Amygdala (tissue), 56 donors: ENCODE results near the gene SLIT1.

ENCODE experiments used
- DNase-seq, 56 donors: peaks; one replicate each; lab custom pipeline; 2025; lab: John Stamatoyannopoulos, UW

Gene SLIT1

DNA sequence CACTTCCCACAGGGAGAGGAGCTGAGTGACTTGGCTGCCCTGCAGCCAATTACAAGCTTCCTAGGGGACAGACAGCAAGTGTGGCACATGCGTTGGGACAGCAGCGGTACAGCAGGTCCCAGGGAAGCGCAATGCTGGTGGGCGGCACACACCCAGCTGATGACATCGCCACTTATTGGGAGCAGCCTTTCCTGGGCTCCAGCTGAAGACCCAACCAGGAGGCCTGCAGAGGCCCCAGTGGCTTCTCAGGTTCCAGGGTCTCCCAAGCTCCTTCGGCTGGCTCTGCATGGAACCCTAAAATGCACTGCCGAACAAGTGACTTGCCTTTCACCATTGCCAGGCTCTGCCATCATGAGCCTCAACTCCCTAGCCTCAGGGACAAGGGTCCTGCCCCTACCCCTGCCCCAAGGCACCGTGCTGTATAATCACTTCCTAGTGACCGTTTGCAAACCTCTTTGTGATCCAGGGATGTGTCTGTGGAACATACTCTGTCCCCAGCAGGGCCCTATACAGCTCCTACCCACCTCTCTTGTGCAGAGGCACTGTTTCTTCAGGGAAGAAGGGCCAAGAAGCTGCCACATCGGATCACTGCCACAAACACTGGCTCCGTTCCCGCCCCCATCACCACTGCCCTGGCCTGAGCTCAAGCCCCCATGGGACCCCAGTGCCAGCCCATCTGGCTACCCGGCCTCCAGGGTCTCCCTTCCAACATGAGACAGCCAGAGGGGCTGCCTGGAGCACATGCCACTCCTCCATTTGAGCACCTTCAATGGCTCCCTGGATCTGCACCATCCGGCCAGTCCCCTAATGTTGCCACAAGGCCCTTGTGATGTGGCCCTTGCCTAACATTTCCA, 19.3 kb upstream of the SLIT1 start:
- DNase-seq = no peak

DNA sequence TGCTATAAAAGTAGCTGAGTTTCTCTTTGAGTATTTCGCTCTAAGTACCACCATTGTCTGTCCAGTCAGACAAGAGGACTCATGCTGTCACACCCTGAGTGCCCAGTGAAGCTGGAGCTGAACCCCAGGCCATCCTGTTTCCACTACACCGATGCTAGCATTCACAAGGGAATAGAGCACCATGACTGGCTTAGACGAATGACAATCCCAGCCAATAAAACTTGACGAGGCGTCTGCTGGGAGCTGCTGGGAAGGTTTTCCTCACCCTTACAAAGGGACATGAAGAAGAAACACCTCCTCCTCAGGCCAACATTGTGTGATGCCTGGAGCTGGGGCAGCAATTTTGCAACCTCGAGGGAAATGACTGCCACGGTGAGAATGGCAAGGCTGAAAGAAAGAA, 17.5 kb upstream of the SLIT1 start:
- DNase-seq = no peak

DNA sequence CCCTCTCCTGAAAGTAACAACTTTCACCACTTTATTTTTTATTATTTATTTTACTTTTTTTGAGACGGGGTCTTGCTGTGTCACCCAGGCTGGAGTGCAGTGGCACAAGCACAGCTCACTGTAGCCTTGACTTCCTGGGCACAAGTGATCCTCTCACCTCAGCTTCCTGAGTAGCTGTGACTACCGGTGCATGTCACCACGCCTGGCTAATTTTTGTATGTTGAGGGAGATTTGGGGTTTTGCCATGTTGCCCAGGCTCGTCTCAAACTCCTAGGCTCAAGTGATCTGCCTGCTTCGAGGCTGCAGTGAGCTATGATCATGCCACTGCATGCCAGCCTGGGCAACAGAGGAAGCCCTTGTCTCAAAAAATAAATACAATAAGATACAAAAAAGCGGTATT, 14.9 kb upstream of the SLIT1 start:
- no peak for DNase-seq

DNA sequence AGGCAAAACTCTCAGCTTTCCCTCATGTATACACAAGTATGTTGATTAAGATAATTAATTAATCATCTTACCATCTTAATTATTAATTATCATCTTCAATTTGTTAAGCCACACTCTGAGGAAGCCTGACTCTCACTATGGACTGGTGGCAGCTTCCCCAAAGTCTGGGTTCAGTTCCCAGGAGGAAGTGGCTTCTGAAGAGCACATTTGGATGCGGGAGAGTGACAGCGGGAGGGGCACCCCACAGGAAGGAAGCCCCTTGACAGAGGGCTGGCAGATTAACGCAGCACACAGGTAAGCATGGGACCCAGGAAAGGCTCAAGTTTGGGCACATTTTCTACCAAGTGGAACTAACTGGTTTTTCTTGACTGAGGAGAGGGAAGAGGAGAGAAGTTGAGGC, 13.4 kb upstream of the SLIT1 start:
- DNase-seq = no peak

DNA sequence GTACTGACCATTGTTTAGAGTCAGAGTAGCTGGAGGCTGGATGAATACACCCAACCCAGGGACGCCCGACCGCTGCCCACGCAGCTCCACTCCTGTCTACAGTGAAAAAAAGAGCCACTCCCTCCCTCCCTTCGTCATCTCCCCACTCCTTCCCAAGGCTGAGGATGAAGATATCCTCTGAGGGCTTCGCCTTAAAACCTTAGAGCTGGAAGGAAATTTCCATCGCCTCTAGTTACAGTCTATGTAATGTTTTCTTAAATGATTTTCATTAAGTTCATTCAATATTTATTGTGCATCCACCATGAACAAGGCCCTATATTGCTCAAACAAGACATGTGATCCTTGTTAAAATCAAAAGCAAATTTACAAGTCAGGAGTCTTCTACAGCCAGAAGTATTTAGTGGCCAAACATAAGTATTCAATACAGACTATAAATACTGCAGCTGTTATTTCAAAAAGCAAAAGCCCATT, 11.3 kb upstream of the SLIT1 start:
- DNase-seq = no peak

DNA sequence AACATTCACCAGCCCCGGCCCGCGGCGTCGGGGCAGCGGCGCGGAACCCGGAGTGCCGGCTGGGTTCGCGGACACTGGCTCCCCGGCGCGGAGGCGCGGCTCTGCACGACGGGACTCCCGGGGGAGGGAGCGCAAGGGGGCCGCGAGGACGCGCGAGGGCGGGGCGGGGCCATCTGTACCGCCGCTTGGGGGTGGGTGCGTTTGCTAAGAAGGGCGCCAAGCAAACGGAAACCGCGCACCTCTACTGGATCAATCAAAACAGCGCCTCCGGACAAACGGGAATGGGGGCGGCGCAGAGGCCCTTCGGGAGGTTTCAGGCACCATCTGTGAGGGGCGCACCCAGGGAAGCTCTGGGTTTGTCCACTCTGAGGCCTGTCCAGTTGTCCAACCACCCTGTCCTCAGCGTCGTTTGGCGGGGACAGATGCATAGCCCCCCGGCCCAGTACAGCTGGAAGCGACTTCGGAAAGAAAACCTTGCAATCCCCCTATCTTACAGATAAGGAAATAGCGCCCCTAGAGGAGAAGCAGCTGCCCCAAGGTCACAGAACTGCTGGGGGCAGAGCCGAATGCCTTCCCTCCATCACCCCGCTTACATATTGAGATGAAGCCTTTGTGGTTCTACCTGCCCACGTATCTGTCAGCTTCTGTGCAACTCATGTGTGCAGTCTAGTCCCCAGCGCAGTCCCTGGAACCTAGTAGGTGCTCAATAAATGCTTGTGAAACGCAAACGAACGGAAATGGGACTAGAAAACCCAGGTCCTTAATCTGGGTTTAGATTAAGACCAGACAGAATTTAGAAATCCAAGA, 10.7 kb upstream of the SLIT1 start:
- DNase-seq = peak in 19 of 56 donors; percentile 11 to 58 (median 27)

DNA sequence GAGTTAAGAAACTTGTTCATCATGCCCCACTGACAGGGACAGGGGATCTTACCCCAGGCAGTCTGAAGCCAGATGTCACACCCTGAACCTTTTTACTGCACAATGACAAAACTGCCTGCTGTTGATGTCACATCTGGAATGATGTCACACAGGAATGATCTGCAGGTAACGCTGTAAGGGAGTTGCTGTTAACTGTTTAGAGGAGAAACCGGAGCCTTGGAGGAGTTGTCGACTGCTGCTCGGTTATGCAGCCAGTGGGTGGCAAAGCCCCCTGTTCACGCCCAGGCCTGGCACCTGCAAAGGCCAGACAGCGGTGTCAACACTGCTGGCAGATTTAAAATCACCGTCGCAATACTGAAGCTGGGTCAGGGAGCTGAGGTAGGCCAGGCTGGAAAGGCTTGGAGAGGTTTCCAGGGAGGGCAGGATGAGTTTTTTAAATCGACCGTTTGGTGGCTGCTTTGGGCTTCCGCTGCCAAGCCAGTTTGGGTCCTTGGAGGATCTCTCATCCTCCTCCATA, 10.0 kb upstream of the SLIT1 start:
- DNase-seq = no peak

DNA sequence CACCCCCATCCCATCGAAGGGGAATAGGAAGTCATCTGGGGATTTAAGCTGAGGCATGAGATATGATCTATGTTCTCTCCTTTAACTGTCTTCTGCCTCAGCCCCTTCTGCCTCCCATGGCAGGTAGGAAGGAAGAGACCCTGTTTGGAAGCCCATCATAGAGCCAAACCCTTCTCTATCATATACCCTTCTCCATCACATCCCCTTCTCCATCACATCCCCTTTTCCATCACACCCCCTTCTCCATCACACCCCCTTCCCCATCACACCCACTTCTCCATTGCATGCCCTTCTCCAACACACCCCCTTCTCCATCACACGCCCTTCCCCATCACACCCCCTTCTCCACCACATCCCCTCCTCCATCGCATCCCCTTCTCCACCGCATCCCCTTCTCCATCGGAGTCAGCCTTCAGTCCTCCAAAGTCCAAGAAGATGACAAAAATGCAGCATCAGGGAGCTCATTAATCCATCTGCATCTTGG, 7.2 kb upstream of the SLIT1 start:
- no peak for DNase-seq

DNA sequence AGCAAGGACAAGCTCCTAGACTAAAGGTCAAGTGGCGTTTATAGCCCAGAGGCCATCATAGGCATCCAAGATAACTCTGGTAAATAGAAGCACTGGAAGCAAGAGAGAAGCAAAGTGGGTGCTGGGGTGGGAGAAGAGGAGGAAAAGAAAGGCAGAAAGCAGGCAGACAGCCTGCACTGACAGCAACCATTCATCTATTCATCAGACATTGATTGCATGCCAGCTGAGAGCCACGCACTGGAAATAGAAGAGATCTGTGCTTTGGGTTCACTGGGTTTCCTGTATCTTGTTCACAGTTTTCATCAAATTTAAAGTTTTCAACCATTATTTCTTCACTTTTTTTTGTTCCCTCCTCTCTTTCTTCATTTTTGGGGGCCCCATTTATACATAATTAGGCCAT, 4.7 kb upstream of the SLIT1 start:
- peak in 7 of 56 donors; percentile 14 to 61 (median 21) for DNase-seq

DNA sequence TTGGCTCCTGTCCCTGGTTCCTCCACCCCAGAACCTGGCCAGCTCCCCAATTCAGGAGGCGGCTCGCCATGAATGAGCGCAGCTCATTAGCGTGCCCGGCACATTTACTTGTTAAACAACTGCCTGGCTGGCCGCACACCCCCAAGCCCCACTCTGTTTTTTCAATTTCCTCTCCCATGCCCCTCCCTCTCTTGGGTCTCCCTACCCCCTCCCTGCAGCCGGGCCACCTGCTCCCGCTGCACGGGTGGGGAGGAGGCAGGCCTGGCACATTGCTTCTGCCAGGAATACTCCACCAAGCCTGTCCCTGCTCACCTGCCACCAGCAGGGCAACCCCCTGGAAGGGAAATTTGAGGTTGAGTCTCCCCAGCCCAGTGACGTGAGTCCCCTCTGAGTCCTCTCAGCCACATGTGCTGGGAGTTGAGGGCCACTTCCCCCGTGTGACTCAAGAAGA, 2.5 kb upstream of the SLIT1 start:
- DNase-seq = peak in 41 of 56 donors; percentile 20 to 81 (median 41)

DNA sequence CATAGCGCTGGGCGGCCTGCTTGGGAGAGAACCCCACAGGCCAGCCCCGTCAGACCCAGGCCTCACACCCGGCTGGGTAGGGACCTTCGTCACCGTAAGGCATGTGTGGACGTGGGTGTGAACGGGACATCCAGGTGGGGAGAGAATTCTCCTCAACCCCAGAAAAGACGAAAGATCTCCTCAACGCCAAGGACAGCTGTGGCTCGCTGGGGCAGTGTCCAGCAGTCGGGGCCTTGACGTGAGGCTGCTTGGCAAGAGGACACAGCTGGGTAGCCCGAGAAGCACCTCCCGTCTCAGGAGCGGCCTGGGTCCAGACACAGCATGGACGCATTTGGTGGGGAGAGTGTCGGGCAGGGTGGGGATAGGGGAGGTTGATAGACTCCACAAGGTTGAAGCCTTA, 1.2 kb upstream of the SLIT1 start:
- no peak for DNase-seq

DNA sequence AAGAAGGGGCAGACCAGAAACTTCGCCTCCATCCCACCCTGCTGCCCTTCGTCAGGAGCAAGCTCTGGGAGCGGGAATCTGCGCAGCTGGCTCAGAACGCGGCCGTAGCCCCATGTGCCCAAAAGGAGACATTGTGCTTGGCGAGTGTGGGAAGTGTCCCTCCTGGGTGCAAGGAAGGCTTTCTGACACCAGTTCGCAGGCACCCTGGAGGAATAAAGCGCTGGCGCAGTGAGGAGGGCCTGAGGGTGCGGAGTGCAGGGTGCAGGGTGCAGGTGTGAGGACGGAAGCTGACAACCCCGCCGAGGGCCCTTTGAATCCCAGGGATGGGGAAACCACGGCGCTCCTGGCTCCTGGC, 811 bp downstream of the SLIT1 start:
- no peak for DNase-seq

DNA sequence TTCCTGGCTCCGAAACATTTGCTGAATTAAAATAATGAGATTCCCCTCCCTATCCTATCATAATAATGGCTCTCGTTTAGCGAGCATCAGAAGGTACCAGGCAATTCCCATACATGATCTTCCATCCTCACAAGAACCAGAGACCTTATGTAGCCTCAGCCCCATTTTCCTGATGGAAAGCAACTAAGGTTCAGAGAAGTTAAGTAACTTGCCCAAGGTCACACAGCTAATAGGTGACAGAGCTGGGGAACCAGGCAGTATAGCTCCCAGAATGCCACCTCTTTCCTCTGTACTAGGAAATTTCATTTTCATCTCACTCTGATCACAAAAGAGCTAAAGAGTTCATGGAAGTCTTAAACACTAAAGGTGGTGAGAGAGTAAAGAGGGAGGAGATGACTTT, 2.4 kb downstream of the SLIT1 start:
- no peak for DNase-seq

DNA sequence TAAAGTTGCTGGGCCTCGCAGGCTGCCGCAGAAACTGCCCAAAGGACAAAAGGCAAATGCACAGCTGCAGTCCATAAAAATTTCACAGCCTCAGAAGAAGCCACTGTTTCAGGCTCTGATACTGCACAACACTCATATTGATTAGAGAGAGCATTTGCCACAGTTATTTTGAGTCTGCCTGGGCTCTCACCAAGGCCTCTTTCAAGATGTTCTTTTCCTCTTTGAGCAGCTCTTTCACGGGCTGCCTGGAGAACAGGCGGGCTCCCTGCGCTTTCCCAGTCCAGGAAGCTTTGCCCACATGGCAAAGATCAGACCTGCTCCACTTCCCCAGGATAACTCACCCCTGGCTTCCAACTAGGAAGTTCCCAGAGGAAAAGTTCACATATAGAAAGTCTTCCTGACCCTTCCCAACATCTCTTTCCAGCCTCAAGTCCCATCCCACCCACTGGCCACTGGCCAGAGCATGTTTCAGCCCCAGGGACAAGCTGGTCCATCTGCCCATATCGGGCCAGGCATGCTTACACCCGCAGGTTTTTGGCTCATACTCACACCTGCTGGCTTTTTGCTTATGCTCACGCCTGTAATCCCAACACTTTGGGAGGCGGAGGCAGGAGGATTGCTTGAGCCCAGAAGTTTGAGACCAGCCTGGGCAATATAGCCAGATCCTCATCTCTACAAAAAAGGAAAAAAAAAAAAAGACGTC, 3.3 kb downstream of the SLIT1 start:
- DNase-seq = peak in 15 of 56 donors; percentile 10 to 59 (median 35)

DNA sequence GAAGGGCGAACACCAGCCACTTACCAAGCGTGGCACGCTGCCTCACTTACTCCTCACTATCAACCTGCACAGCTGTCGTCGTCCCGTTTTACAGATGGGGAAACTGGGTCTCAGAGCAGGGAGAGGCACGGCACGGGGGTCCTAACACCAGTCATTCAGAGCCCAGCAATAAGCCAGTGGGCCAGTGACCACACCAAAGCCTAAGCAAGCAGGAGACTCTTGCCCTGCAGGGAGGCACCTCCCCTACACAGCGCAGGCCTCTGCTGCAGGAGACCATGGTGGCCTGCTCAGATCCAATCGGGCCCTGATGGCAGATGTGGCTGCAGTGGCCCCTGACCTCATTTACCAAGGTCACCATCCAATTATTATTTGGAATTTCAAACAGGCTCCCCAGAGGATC, 4.8 kb downstream of the SLIT1 start:
- DNase-seq = no peak

DNA sequence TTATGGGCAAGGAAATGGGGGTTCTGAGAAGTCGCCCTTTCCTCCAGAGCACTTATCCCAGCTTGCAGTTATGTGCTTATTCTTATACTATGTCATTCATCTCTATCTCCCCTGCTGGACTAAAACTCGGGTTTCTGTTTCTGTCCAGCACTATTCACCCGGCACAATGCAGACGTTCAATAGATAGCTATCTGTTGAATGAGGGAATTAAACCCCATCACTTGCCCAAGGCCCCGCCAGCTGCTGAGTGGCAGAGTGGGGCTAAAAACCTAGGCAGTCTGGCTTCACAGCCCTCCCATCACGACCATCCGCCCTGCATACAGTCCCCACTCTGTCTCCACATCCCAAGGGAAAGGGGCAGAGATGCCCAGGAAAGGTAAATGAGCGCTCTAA, 5.4 kb downstream of the SLIT1 start:
- peak in 1 of 56 donors; percentile 47 for DNase-seq

DNA sequence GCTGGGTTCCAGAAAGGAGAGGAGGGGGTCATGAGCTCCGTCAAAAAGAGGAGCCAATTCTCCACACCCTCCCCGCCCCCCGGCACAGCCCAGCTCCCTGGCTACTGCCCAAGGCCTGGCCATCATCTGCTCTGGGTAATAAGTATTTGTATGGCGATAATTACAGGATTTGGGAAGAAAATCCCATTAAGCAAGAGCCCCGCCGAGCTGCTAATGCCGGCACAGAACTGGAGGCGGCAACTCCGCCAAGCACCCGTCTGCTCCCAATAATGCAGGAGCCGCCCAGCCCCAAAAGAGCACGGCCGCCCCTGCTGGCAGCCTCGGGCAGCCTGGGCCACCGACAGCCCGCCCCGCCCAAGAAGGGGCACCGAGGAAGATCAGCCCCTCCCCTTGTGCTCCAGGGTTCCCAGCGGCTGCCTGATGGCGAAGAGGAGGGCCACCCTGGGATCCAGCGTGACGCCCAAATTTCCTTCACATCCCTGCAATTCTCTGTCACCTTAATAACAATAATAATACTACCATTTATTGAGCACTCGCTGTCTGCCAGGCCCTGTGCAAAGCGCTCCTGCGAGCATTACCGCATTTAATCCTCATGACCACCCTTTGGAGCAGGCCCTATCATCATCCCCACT, 5.9 kb downstream of the SLIT1 start:
- peak in 40 of 56 donors; percentile 12 to 72 (median 47) for DNase-seq

DNA sequence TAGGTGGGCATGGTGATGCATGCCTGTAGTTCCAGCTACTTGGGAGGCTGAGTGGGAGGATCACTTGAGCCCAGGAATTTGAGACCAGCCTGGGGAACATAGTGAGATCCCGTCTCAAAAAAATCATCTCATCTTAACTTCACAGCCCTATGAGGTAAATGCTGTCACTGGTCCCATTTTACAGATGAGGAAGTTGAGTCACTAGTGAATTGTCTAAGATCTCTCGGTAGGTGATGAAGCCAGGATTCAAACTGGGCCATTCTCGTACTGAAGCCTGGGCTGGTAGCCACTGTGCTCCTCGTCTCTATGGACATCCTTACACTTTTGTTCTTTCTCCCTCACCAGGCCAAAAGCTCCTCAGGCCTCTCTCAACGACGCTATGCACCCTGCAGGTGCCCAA, 6.4 kb downstream of the SLIT1 start:
- no peak for DNase-seq

DNA sequence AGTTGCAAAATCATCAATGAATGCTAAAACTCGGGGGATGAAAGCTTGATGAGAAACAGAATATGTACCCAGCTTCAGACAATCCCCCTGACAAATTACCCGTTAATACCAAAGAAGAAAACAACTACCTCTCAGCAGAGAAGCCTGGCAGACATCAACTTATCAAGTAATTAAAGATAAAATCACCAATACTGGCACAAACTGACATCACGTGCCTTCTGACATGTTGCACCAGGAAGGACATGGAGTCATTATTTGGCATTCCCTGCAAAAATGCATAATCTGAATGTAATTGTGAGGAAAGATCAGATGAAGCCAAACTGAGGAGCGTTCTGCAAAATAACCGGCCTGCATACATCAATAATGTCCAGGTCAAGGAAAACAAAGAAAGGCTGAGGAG, 7.7 kb downstream of the SLIT1 start:
- DNase-seq = no peak

DNA sequence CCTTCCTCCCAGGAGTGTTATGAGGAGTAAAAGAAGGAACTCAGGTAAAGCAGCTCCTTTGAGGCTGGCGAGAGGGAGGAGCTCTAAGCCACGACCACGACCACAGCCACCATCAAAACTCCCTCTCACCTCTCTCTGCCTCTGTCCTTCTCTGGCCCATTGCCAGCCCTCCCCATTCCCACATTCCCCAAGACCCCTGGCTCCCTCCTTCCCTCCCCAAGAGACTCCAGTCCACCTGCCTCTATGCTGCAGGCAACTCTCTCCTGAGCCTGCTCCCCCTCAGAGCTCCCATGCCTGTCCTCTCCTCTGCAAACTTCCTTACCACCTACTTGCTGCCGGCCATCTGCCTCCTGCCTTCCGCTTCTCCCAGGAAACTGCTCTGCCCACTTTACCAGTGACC, 9.5 kb downstream of the SLIT1 start:
- DNase-seq = no peak
